WI38 (cell line): ENCODE results near the gene MRTFA.

Experiments used
- H3K4me3 ChIP-seq: 2 replicates; pipeline ENCODE4 v1.5.1; 2011; ENCODE audit warnings: low read depth, mild to moderate bottlenecking, control low read depth, low read length
- CTCF ChIP-seq: IDR thresholded peaks from 2 replicates; pipeline ENCODE4 v1.5.1; 2012; ENCODE audit warnings: low read depth, mild to moderate bottlenecking, control low read depth, low read length

Gene MRTFA

GRCh38 chr22:40429481-40429880 lies 207.0 kb downstream of the MRTFA start:
- TF ChIP-seq CTCF: no peak
- no peak overlapping the region for H3K4me3 ChIP-seq

- no peak overlapping the region for H3K4me3 ChIP-seq
- no peak for TF ChIP-seq CTCF
Measured at GRCh38 chr22:40428796-40429195, 207.7 kb downstream of the MRTFA start.

GRCh38 chr22:40426594-40427333 lies 209.8 kb downstream of the MRTFA start:
- H3K4me3 ChIP-seq: no peak overlapping the region
- no peak for TF ChIP-seq CTCF

GRCh38 chr22:40425082-40425481 lies 211.4 kb downstream of the MRTFA start:
- H3K4me3 ChIP-seq: no peak overlapping the region
- TF ChIP-seq CTCF: no peak

- no peak overlapping the region for H3K4me3 ChIP-seq
- TF ChIP-seq CTCF: no peak
Measured at GRCh38 chr22:40423882-40424640, 212.5 kb downstream of the MRTFA start.

- TF ChIP-seq CTCF: no peak
- no peak overlapping the region for H3K4me3 ChIP-seq
Measured at GRCh38 chr22:40423310-40423688, 213.2 kb downstream of the MRTFA start.
